MM.1S (cell line): ENCODE results near the gene GALNT12.

Experiments
- DNase-seq: peaks from one replicate; pipeline ENCODE4 v3.0.0-alpha.2; 2015
- H2AFZ ChIP-seq: fragments of 300-600 bp; sonication (generic); 2 replicates; pipeline ENCODE4 v1.6.0; 2016; ENCODE audit warnings: antibody characterized with exemption, low read length
- H3F3A ChIP-seq: fragments of 300-600 bp; sonication (generic); 2 replicates; pipeline ENCODE4 v1.6.1; 2016; ENCODE audit warnings: mild to moderate bottlenecking, antibody characterized with exemption, low read length, moderate library complexity, mixed read lengths; ENCODE audit not compliant: insufficient read depth
- H3K27ac ChIP-seq: fragments of 300-600 bp; sonication (generic); 2 replicates; pipeline ENCODE4 v1.5.1; 2016; ENCODE audit warnings: mild to moderate bottlenecking, low read length
- H3K27me3 ChIP-seq: fragments of 300-600 bp; sonication (generic); replicated peaks from 2 replicates; pipeline ENCODE4 v1.6.0; 2016; ENCODE audit warnings: low read length; ENCODE audit not compliant: insufficient read depth
- H3K36me3 ChIP-seq: fragments of 300-600 bp; sonication (generic); replicated peaks from 2 replicates; pipeline ENCODE4 v1.6.1; 2016; ENCODE audit warnings: mild to moderate bottlenecking, low read length, mixed read lengths; ENCODE audit not compliant: insufficient read depth
- H3K4me1 ChIP-seq: fragments of 300-600 bp; sonication (generic); 2 replicates; pipeline ENCODE4 v1.6.1; 2016; ENCODE audit warnings: low read length, mixed read lengths
- H3K4me2 ChIP-seq: fragments of 300-600 bp; sonication (generic); 2 replicates; pipeline ENCODE4 v1.6.0; 2016; ENCODE audit warnings: low read depth, low read length
- H3K4me3 ChIP-seq: fragments of 300-600 bp; sonication (generic); 2 replicates; pipeline ENCODE4 v1.5.1; 2016; ENCODE audit warnings: low read length, mixed read lengths
- H3K79me2 ChIP-seq: fragments of 300-600 bp; sonication (generic); 2 replicates; pipeline ENCODE4 v1.6.1; 2016; ENCODE audit warnings: mixed run types, low read length, mixed read lengths
- H3K9ac ChIP-seq: fragments of 300-600 bp; sonication (generic); 2 replicates; pipeline ENCODE4 v1.6.1; 2016; ENCODE audit warnings: low read length, mixed read lengths
- H3K9me2 ChIP-seq: fragments of 300-600 bp; sonication (generic); replicated peaks from 2 replicates; pipeline ENCODE4 v1.6.1; 2016; ENCODE audit warnings: mild to moderate bottlenecking, low read length, mixed read lengths; ENCODE audit not compliant: insufficient read depth
- H3K9me3 ChIP-seq: fragments of 300-600 bp; sonication (generic); replicated peaks from 2 replicates; pipeline ENCODE4 v1.6.1; 2016; ENCODE audit warnings: mild to moderate bottlenecking, low read length, mixed read lengths; ENCODE audit not compliant: insufficient read depth
- H4K20me1 ChIP-seq: fragments of 300-600 bp; sonication (generic); 2 replicates; pipeline ENCODE4 v1.6.1; 2016; ENCODE audit warnings: mild to moderate bottlenecking, low read length, moderate library complexity, mixed read lengths; ENCODE audit not compliant: insufficient read depth
- EZH2 ChIP-seq: fragments of 300-600 bp; sonication (generic); optimal IDR thresholded peaks from 2 replicates; pipeline ENCODE3; 2017; ENCODE audit warnings: low read depth, mild to moderate bottlenecking, antibody characterized with exemption, low read length, mixed read lengths
- EZH2phosphoT487 ChIP-seq: fragments of 300-600 bp; sonication (generic); IDR thresholded peaks from 2 replicates; pipeline ENCODE4 v1.6.1; 2018; ENCODE audit warnings: antibody characterized with exemption, low read length
- TF ChIP-seq, protein P1 (sequence below): fragments of 300-600 bp; sonication (generic); IDR thresholded peaks from 2 replicates; pipeline ENCODE4 v1.5.1; 2016; ENCODE audit warnings: antibody characterized with exemption, low read length, mixed read lengths

The GALNT12 gene

DNA sequence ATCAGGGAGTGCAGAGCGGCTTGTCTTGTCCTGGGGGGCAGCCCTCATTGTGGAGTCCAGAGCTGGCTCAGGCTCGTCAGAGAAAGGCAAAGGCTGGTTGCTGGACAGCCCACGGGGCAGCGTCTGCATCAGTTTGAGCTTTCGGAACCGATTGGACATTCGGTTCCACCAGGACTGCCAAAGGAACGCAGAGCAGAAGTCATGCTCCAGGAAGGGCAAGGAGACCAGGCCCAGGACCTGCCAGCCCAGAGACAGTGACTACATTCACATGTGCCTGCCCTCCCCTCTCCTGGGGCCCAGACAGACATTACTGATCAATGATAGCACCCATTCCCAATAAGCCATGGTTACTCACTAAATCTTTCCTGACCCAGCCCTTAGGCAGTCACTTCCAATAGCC is 29.2 kb upstream of the GALNT12 start:
- H3K9ac ChIP-seq: no peak overlapping the region
- H4K20me1 ChIP-seq: no peaks in the 10 kb centered on the region
- H2AFZ ChIP-seq: no peak overlapping the region
- H3K36me3 ChIP-seq: no peaks in the 10 kb centered on the region
- H3K9me2 ChIP-seq: no peaks in the 10 kb centered on the region
- no peak for TF ChIP-seq EZH2phosphoT487
- TF ChIP-seq, protein P1, sequence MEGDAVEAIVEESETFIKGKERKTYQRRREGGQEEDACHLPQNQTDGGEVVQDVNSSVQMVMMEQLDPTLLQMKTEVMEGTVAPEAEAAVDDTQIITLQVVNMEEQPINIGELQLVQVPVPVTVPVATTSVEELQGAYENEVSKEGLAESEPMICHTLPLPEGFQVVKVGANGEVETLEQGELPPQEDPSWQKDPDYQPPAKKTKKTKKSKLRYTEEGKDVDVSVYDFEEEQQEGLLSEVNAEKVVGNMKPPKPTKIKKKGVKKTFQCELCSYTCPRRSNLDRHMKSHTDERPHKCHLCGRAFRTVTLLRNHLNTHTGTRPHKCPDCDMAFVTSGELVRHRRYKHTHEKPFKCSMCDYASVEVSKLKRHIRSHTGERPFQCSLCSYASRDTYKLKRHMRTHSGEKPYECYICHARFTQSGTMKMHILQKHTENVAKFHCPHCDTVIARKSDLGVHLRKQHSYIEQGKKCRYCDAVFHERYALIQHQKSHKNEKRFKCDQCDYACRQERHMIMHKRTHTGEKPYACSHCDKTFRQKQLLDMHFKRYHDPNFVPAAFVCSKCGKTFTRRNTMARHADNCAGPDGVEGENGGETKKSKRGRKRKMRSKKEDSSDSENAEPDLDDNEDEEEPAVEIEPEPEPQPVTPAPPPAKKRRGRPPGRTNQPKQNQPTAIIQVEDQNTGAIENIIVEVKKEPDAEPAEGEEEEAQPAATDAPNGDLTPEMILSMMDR: no peak
- TF ChIP-seq EZH2: no peak
- no peak overlapping the region for H3K4me3 ChIP-seq
- H3F3A ChIP-seq: no peaks in the 10 kb centered on the region
- no peaks in the 10 kb centered on the region for H3K4me1 ChIP-seq
- H3K27me3 ChIP-seq: no peaks in the 10 kb centered on the region
- H3K9me3 ChIP-seq: no peaks in the 10 kb centered on the region
- DNase-seq: no peak
- H3K79me2 ChIP-seq: no peaks in the 10 kb centered on the region
- H3K27ac ChIP-seq: no peak overlapping the region
- H3K4me2 ChIP-seq: no peak overlapping the region

GRCh38 chr9:98778711-98779530 is 28.5 kb upstream of the GALNT12 start:
- Histone ChIP-seq H3K27ac (no peak overlapping the region), H3F3A (no peaks in the 10 kb centered on the region), H3K9me3 (no peaks in the 10 kb centered on the region), H3K4me3 (no peak overlapping the region), H3K9ac (no peak overlapping the region), H3K9me2 (no peaks in the 10 kb centered on the region), H3K4me1 (no peaks in the 10 kb centered on the region), H3K4me2 (no peak overlapping the region), H3K27me3 (no peaks in the 10 kb centered on the region), H2AFZ (no peak overlapping the region), H4K20me1 (no peaks in the 10 kb centered on the region), H3K79me2 (no peaks in the 10 kb centered on the region), H3K36me3 (no peaks in the 10 kb centered on the region)
- DNase-seq: no peak
- TF ChIP-seq EZH2phosphoT487: no peak
- no peak for TF ChIP-seq EZH2
- TF ChIP-seq, protein P1: no peak

GRCh38 chr9:98780059-98780749 is 27.3 kb upstream of the GALNT12 start:
- Histone ChIP-seq H2AFZ (no peak overlapping the region), H3K4me2 (no peak overlapping the region), H3F3A (no peaks in the 10 kb centered on the region), H3K27me3 (no peaks in the 10 kb centered on the region), H4K20me1 (no peaks in the 10 kb centered on the region), H3K9ac (no peak overlapping the region), H3K79me2 (no peaks in the 10 kb centered on the region), H3K4me3 (no peak overlapping the region), H3K4me1 (no peaks in the 10 kb centered on the region), H3K27ac (no peak overlapping the region), H3K9me2 (no peaks in the 10 kb centered on the region), H3K9me3 (no peaks in the 10 kb centered on the region), H3K36me3 (no peaks in the 10 kb centered on the region)
- no peak for DNase-seq
- TF ChIP-seq EZH2: no peak
- TF ChIP-seq, protein P1: no peak
- no peak for TF ChIP-seq EZH2phosphoT487
